Pancreas (tissue), 10 donors: ENCODE data around the gene PTPN20. TPM values are rescaled to one million over a fixed set of nuclear protein-coding genes. Genes with fewer than 3 reads are reported as not detected.

Experiments used
- ATAC-seq, 4 donors: fragments of 200-7000 bp; cut with Tn5 transposase; one replicate each; pipeline versions ENCODE4 v1.8.0 to v1.9.1; 2020; ENCODE audit warnings: mild to moderate bottlenecking in 4 of 4, moderate library complexity in 4 of 4
- DNase-seq, 6 donors: peaks; one replicate each; pipeline ENCODE4 v3.0.0-alpha.2; 2020
- FAIRE-seq: peaks from 2 replicates; lab custom pipeline; 2012; peaks lifted over from hg19 to GRCh38; lab: Jason Lieb, UNC
- H3K27ac ChIP-seq, 4 donors: fragments of 200-600 bp; sonication (generic); 1 replicate in 3 of 4; 2 replicates in 1 of 4; pipeline versions ENCODE4 v1.5.0 to v1.8.0; 2020
- H3K27me3 ChIP-seq, 4 donors: fragments of 200-600 bp; one replicate each; pipeline ENCODE4 v1.8.0; 2021
- H3K36me3 ChIP-seq, 3 donors: fragments of 200-600 bp; sonication (generic) in 1 of 3; one replicate each; pipeline versions ENCODE4 v1.5.0 to v1.8.0; 2020 to 2021
- H3K4me1 ChIP-seq, 3 donors: fragments of 200-600 bp; one replicate each; pipeline ENCODE4 v1.8.0; 2021
- H3K4me3 ChIP-seq, 4 donors: fragments of 200-600 bp; sonication (generic) in 2 of 4; one replicate each; pipeline versions ENCODE4 v1.5.0 to v1.8.0; 2020 to 2021
- H3K9me3 ChIP-seq, 4 donors: fragments of 200-600 bp; one replicate each; pipeline ENCODE4 v1.8.0; 2021
- WGBS, 2 donors: extraction: QIAGEN DNeasy Blood & Tissue Kit; methylation state at CpG; one replicate each; pipeline ENCODE4 v1.1.7; 2013; 5-methylcytosine and 5-hydroxymethylcytosine counted together
- intact Hi-C, 3 donors: fragments of 100-400 bp; cut with DNase I; formaldehyde crosslinking; loops; one replicate each; pipeline versions ENCODE4 v1.11.1 to v1.14.2; 2022
- polyA plus RNA-seq, 2 donors: library from polyadenylated mRNA; stranded (reverse); fragments of 200-250 nt; gene quantifications; one replicate each; pipeline ENCODE4 v1.2.3, GENCODE V29; 2013
- total RNA-seq, 6 donors: library from RNA; stranded (reverse); fragmentation: NEBNext Ultra II Directional in 4 of 6; extraction: Animal tissue kit (Norgen Biotek cat#: 25700) in 4 of 6; gene quantifications; one replicate each; pipeline versions ENCODE4 v1.2.1 to v1.2.4, GENCODE V29; 2021 to 2023
- TF ChIP-seq, protein P1 (sequence below), 4 donors: fragments of 200-600 bp; sonication (generic) in 3 of 4; IDR thresholded peaks; one replicate each; pipeline versions ENCODE4 v1.5.0 to v1.8.0; 2021; ENCODE audit warnings: antibody characterized with exemption in 4 of 4
- donor health status: healthy with polysubstance abuse.
- donor health status: DM: no; HTN: no; CAD: no; lungs with moderate emphysema.
- donor health status: DM: no; HTN: no; CAD: no.
- donor health status: control.
- donor health status: control.
- donor health status: Bipolar disorder and iron deficiency.
- donor health status: DM: yes; HTN: yes; CAD: no.
- donor health status: DM: no; HTN: no; CAD: no.
- donor health status: DM: no; HTN: no; CAD: no.
- donor health status: DM: yes; HTN: yes; CAD: no.

Gene PTPN20
- total and polyA plus RNA-seq, 8 donors, result 1.4 to 8.3 (median 3.2) TPM

DNA sequence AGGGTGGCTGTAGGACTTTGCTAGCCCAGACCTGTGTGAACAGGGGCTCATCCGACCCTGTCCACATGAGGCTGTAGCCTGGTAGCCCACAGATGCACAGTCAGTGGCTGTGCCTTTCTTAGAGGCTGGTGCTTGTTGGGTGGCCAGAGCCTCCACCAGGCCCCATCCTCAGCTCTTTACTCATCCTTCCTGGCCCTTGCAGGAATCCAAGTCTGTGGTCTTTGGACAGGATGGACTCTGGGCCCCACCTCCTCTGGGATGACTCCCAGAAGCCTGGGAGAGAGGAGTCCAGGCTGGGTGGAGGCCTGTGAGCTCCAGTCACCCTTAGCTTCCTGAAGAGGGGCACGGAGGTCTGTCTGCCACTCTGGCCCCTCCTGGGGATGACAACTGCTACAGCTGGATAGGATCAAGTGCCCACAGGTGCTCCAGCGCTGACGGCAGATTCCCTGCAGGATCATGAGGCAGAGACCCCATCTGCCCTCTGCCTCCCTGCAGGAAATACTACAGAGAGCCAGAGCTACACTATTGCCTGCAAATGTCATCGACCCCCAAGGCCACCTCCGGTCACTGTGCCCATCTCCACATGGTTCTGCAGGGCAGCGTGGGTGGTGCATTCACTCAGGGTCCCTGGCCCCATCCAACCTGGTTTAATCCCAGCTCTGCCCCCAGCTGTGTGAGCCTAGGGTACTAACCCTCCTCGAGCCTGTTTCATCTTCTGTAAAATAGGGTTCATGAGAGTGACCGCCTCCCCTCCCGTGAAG is 114.5 kb downstream of the PTPN20 start:
- Histone ChIP-seq H3K36me3 (no peaks in the 10 kb centered on the region), H3K27ac (no peak overlapping the region), H3K9me3 (no peaks in the 10 kb centered on the region), H3K4me3 (no peak overlapping the region), H3K4me1 (no peaks in the 10 kb centered on the region), H3K27me3 (no peaks in the 10 kb centered on the region)
- intact Hi-C loops, result loop anchor here in 2 of 3 donors (5.0 to 10.0 kb wide), 2 partner anchors 289 to 312 kb away; no protein-coding TSS in a partner anchor
- no peak for FAIRE-seq
- peak in 3 of 6 donors; percentile 9 to 55 (median 49) for DNase-seq
- TF ChIP-seq, protein P1, sequence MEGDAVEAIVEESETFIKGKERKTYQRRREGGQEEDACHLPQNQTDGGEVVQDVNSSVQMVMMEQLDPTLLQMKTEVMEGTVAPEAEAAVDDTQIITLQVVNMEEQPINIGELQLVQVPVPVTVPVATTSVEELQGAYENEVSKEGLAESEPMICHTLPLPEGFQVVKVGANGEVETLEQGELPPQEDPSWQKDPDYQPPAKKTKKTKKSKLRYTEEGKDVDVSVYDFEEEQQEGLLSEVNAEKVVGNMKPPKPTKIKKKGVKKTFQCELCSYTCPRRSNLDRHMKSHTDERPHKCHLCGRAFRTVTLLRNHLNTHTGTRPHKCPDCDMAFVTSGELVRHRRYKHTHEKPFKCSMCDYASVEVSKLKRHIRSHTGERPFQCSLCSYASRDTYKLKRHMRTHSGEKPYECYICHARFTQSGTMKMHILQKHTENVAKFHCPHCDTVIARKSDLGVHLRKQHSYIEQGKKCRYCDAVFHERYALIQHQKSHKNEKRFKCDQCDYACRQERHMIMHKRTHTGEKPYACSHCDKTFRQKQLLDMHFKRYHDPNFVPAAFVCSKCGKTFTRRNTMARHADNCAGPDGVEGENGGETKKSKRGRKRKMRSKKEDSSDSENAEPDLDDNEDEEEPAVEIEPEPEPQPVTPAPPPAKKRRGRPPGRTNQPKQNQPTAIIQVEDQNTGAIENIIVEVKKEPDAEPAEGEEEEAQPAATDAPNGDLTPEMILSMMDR (IDR thresholded peaks at IDR 0.05), result no peak
- peak in 3 of 4 donors; percentile 24 to 45 (median 29) for ATAC-seq
- 70 to 71% methylated on average over 10 of the region's 10 CpGs for WGBS, 2 donors

DNA sequence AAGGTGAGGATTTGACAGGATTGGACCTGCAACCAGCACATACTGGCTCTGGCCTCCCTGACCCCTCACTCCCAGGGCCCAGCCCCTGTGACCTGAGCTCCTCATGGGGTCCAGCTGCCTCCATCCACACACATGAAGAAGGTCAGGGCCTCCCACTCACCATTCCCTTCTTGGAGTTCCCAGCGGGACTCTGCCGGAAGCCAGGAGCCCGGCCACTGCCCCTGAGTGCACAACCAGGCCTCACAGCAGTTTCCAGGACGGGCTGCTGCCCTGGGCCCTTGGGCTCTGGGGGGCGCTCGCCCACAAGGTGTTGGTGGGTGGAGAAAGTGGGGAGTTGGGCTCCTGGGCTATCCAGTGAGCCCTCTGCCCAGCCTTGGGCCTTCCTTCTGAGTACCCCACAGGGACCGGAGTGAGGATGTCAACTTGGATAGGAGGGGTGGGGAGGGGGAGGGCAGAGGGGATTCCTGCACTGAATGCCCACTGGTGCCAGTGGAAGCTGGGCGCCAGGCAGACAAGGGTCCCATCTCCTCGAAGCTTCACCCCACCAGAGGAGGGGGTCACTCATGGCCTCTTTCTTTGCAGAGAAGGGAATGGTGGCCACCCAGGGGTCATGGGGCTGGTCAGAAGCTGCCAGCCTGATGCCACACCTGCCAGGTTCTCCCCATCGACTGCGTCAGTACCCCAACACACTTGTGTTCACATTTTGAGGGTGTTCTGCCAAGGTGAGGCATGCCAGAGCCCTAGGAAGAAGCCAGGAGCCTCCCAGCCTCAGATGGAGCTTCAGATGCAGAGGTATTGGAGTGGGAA is 115.3 kb downstream of the PTPN20 start:
- no peaks in the 10 kb centered on the region for H3K27me3 ChIP-seq
- intact Hi-C loops, result loop anchor here in 2 of 3 donors (5.0 to 10.0 kb wide), 2 partner anchors 288 to 311 kb away; no protein-coding TSS in a partner anchor
- H3K4me1 ChIP-seq, result no peaks in the 10 kb centered on the region
- DNase-seq (peak in 3 of 6 donors; percentile 5 to 48 (median 30)), FAIRE-seq (no peak), ATAC-seq (no peak)
- WGBS, 2 donors, result 89 to 90% methylated on average over 11 of the region's 11 CpGs
- H3K9me3 ChIP-seq, result no peaks in the 10 kb centered on the region
- H3K4me3 ChIP-seq, result no peak overlapping the region
- TF ChIP-seq, protein P1 (IDR thresholded peaks at IDR 0.05), result no peak
- H3K36me3 ChIP-seq, result no peaks in the 10 kb centered on the region
- H3K27ac ChIP-seq, result no peak overlapping the region

DNA sequence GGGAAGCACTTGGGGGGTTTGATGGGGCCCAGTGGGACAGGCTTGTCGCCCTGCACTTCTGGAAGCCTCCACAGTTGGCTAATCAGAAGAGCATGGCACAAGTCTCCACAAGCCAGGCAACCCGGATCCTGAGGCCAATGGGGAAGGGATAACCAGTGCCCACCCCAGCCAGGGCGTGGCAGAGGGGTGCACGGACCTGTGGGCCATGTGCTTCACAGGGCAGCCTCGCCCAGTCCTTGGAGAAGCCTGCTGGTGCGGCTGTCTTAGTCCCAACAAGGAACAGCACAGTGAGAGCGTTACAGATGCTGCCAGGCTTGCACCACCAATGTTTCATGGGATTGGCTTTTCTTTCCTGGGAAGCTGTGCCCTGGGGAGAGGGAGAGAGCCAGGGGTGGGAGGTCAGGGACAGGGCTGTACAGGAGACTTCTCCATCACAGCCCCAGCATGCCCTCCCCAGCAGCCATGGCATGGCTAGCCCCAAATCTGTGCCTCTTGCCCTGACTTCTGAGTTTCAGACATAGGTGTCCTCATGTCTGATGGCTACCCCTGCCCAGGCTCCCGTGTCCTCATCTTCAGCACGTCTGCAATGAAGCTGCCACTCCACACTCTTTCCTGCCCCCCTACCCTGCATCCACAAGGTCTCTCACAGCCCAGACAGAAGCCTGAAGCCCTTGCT is 116.0 kb downstream of the PTPN20 start:
- ATAC-seq, result no peak
- no peaks in the 10 kb centered on the region for H3K4me1 ChIP-seq
- DNase-seq, result peak in 3 of 6 donors; percentile 4 to 46 (median 32)
- no peak overlapping the region for H3K4me3 ChIP-seq
- H3K36me3 ChIP-seq, result no peaks in the 10 kb centered on the region
- intact Hi-C loops, result loop anchor here in 2 of 3 donors (5.0 to 10.0 kb wide), 2 partner anchors 288 to 310 kb away; no protein-coding TSS in a partner anchor
- H3K27ac ChIP-seq, result no peak overlapping the region
- TF ChIP-seq, protein P1 (IDR thresholded peaks at IDR 0.05), result no peak
- H3K27me3 ChIP-seq, result no peaks in the 10 kb centered on the region
- H3K9me3 ChIP-seq, result no peaks in the 10 kb centered on the region
- 65 to 71% methylated on average over 9 of the region's 9 CpGs for WGBS, 2 donors
- FAIRE-seq, result no peak

DNA sequence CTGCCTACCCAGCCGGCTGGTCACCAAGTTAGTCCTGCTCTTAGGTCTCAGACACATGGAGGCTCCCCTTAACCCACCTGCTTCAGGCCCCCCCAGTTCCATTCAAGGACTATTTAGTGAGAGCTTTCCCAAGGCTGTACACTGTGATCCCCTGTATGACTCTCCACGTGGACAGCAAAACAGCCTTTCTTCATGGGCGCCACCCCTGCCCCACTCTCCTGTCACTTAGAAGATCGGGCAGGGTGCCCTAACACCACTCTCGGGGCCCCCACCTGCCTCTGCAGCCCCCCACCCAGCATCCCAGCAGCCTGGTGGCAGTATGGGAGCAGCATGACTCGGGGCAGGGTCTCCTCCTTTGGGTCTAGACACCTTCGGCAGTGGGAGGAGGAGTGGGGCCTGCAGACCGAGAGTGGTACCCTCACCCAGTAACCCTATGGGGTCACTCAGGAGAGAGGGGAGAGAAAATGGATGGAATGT is 116.6 kb downstream of the PTPN20 start:
- Histone ChIP-seq H3K4me1 (no peaks in the 10 kb centered on the region), H3K9me3 (no peaks in the 10 kb centered on the region), H3K36me3 (no peaks in the 10 kb centered on the region), H3K27ac (no peak overlapping the region), H3K4me3 (no peak overlapping the region), H3K27me3 (no peaks in the 10 kb centered on the region)
- WGBS, 2 donors, result 63 to 67% methylated on average over 8 of the region's 8 CpGs
- ATAC-seq (no peak), FAIRE-seq (no peak), DNase-seq (peak in 3 of 6 donors; percentile 4 to 44 (median 28))
- intact Hi-C loops, result loop anchor here in 2 of 3 donors (5.0 to 10.0 kb wide), 2 partner anchors 287 to 309 kb away; no protein-coding TSS in a partner anchor
- TF ChIP-seq, protein P1 (IDR thresholded peaks at IDR 0.05), result no peak
